COLO668 (cell line): ENCODE results near the gene TPCN2.

Experiments used
- DNase-seq: peaks from one replicate; lab custom pipeline; 2025; ENCODE audit not compliant: unreplicated experiment; lab: John Stamatoyannopoulos, UW

The TPCN2 gene

DNA sequence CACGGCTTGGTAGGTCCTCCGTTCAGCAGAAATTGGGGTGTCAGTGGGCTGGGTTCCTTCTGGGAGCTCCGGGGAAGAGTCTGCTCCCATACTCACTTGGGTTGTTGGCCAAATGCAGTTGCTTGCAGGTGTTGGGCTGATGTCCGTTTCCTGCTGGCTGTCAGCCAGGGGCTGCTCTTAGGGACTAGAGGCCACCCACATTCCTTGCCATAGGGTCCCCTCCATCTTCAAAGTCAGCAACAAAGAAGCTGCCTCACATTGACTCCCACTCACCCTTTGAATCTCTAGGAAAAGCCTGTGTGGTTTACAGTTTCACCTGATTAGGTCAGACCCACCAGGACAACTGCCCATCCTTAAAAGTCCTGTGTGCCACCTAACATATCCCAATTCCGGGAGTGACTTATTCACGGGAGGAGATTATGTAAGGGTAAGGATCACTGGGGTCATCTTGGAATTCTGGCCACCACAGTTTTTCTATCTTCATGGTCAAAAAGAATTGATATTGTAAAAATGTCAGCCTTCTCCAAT lies 43.0 kb downstream of the TPCN2 start:
- no peak for DNase-seq

DNA sequence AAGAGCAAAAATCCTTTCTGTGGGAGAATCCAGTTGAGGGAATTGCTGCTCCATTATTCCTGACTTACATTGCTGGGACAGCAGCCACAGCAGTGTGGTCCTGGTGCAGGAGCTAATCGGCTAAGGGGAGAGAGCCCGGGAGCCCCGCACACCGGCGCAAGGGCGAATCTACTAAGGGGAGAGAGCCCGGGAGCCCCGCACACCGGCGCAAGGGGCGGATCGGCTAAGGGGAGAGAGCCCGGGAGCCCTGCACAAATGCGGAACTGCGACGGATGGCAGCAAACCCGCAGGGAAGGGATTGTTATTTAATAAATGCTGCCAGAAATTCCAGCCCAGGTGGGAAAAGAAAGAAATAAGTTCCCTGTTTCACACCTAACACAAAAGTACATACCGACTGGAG lies 43.5 kb downstream of the TPCN2 start:
- DNase-seq: no peak

DNA sequence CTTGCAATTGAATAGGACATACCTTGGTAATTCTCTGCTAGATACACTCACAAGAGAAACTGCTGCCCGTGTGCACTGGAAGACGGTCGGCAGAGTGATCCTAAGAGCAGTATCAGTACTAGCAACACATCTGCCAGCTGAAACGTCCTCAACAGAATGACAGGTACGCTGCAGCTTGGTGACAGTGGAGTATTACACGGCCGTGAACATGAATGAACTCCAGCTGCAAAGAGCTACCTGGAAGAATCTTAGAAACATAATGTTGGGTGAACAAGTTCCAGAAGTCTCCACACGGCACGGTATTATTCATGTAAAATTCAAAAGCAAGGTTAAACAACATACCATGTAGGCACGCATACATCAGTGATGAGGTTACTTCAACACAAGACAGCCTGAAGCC lies 44.4 kb downstream of the TPCN2 start:
- no peak for DNase-seq

DNA sequence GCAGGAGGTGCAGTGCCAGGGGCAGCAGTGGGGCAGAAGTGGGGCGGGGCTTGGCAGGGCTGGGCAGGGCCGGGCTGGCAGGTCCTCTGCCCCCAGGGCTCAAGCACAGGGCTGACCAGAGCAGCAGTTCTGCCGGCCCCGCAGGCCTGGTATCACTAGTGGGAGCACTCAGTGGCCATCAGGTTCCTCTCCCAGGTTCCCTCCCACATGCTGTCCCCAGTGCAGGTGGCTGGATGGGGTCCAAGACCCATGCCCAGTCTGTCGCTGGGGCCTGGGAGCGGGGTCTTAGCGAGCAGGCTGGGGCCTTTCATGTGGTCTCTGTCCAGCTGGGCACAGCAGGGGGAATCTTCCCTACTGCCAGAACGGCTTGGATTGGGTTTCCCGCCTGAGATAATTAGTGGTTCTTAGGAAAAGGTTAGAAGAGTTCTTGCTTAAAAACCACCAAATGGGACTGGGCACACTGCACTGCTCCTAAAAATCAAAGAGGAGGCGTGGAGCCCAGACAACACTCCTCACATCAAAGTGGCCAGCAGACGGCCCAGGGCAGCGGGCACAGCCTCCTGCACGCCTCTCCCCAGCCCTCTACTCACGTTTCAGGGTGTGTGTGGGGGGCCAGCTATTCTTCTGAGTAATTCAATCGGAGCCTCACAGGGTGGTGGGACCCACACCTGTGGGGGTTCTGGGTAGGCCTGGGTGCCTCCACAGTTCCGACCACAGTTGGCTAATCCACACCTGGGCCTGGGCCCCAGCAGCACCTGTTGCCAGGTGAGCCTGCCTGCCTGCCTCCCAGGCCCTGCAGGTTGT lies 45.6 kb downstream of the TPCN2 start:
- DNase-seq: no peak

DNA sequence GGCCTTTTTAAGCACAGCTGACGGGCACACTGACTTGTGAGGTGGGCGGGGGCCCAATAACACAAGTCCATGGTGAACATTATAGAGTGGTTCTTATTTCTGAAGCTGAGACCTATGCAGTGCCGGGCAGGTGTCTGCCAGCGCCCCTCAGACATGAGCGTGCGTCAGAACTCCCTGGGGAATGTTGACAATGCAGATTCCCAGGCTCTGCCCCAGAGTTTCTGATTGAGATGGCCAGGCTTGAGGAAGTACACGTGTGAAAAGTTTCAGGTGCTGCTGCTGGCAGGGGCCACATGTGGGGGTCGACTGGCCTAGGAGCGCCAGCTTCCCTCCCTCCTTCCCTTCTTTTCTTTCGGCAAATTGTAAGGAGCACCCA lies 46.2 kb downstream of the TPCN2 start:
- DNase-seq: no peak

DNA sequence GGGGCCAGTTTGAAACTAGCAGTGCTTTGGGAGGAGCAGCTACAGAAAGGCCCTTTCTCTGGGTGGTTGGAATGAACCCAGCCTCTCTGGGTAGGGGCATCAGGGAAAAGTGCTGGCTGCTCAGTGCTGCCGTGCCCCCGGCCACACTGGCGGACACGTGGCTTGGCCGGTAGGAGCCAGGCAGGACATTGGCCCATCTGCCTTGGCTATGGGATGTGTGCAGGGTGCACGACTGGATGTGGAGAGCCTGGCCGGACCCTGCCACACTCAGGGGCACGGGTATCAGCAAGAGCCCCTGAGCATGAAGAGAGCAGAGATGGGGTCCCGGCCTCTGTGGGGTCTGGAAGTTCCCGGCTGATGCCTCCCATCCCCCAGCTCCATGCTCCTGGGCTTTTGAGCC lies 46.6 kb downstream of the TPCN2 start:
- no peak for DNase-seq

DNA sequence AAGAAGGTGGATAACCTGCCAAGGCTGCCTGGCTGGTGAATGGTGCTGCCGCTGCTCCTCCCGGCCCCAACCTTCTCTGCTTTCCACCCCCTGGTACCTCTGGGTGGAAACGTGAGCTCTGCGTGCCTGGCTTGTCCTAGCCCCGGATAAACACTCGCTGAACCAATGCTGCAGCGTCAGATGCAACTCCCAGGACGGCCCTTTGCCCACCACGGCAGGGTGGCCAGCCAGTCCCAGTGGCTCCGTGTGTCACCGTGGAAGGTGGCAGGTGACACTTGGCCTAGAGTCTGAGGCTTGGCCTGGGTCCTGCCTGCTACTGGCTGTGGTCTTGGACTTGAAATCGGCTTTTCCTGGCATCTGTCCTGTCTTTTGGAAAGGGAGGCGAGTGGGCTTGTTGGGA lies 47.7 kb downstream of the TPCN2 start:
- no peak for DNase-seq

DNA sequence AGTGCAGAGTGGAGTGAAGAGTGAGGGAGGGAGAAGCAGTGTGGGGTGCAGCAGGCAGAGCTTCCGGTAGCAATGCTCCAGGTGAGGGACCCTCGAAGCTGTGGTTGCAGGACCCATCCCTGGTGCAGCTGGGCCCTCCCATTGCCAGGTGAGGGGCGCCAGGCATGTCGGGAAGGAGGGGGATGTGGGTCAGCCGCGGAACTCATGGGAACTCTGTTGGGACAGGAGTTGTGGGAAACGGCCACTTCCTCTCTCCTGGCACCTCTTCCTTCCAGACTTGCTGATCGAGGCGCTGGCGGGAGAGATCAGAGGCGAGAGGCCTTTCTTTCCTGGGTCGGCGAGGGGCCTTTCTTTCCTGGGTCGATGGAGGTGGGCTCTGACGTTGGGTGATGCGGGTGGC lies 48.5 kb downstream of the TPCN2 start:
- no peak for DNase-seq

DNA sequence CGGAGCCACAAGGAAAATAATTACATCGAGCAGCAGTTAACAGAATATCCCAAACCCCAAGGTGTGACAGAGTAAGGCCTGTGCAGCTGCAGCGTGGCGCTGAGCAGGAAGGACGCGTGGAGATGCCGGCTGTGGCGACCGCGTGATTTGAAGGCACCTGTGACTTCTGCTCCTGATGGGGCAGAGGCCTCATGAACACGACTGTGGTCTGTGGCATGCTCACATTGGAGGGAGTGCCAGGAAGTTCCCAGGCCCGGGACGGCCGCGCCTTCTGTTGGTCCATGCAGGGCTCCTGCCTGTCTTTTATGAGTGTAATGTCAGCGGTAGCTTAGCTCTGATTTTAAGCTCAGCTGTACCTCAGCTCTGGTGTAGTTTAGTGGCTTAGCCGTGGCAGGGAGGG lies 50.4 kb downstream of the TPCN2 start:
- no peak for DNase-seq

DNA sequence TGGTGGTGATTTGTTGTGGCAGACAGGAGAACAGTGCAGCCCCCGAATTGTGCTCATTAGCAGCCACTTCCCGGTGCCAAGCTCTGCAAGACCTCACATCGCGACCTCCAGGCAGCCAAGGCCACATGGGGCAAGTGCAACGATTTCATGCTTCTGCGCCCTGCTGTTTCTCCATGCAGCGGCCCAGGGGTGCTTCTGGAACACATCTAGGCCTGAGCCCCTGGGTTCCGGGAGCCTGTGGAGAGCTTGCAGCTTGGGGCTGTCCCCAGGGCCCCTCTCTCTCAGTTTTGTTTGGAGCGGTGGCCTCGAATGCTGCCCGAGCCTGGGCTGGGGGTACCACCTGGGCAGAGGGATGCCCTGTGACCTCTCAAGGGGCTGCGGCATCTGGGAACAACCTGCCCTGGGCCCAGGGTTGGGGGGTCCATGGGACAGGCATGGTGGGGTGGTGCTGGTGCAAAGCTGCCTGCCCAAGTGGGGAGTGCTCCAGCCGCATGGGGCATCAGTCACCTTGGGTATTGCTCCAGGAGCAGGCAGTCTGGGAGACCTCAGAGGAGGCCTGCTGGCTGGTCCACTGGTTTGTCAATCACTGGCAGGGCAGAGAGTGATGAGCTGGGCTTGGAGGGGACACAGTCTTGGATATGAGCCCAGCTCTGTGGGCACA lies 51.9 kb downstream of the TPCN2 start:
- DNase-seq: no peak

DNA sequence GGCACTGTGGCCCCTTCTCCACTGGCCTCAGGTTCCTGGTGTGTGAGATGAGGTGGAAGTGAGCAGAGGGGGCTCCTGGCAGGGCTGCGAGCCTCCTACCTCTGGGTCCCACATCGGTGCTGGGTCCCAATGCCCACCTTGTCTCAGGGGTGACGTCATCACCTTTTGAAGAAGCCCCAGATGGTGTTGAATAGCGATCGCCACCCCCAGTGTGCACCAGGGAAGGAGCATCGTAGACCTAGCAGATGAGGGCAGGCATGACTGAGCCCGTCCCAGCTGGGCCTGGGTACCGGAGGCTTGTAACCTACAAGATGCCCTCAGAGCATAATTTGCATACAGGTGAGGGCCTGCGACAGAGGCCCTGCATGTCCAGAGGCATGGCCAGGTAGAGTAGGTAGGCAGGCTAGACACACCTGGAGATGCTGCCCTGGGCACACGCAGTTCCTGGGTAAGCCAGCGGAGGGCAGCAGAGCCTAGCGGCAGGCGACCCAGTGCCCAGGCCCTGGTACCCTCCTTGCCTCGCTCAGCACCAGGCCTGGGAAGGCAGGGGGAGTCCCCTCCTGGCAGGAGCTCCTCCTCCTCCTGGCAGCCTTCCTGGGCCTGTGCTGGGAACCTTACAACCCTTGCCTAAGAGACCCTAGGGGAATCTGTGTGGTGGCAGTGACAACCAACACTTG lies 52.5 kb downstream of the TPCN2 start:
- DNase-seq: peak; percentile 80

DNA sequence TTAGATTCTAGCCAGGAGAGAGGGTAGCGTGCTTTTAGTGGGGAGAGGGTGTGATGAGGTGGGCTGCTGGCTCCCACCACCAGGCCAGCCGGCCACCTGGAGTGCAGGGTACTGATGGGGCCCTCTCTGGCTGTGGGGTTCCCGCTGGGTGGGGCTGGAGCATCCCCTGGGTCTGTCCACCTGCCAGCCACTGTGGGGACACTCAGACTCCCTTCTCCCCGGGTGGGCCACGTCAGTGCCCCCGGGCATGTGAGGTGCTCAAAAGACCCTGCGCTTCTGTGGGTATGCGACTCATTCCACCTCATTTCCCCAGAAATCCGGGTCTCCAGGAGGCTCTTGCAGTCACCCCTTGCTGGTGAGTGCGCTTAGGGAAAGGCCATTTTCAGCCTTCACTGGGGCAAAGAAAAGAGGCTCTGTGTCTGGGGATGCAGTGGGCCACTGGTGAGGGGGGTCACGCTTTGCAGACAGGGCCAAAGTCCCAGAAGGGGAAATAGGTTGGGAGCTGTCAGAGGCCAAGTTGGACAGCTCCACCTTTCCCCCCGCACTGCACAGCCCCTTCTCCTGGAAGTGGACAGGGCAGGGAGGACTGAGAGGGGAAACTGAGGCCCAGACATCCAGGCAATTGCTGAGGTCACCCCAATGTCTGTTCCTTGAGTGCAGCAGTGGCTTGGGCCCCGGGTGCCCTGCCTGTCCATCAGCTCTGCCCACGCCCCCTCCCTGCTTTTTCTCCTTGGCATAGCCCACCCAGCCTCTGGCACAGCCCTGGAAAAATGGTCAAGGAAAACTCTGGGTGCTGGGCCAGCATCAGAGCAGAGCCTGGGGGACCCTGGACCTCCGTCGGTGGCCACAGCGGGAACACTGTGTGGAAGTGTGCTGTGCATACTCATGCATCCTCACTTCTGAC lies 53.3 kb downstream of the TPCN2 start:
- no peak for DNase-seq

DNA sequence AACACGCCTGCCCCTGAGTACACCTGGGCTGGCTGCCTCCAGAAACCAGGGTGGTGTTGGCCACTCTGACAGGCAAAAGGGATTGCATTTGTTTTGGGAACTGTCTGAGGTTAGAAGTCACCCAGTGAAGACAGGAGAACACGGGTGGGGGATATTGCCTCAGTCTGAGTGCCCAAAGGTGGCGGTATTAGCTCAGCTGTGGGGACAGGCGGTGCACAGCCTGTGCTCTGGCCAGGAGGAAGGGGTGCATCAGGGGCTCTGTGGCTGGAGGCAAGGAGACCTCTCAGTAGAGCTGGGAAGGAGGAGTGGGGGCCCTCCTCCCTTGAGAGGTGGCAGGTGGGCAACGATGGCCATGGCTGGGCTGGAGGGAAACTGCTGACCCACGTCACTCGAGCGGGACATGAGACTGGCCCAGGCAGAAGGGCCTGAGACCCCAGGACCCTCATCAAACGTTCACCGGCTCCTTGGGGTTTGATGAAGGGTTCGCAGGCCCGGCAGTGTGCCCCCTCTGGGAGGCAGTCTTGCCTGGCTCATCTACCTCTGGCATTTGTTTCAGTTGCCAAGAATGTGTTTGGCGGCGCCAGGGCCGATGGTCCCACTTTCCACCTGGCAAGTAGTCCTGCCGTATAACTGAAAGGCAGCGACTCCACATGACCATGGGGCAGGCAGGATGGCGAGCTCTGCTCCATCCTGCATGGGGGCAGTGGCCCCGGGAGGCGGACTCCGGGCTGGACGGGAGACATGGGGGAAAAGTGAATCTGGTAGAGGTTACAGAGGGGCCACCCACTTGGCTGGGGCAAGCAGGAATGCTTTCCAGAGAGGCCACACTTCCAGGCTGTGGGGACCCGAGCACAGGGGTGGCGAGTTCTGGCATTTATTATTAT lies 54.2 kb downstream of the TPCN2 start:
- no peak for DNase-seq

DNA sequence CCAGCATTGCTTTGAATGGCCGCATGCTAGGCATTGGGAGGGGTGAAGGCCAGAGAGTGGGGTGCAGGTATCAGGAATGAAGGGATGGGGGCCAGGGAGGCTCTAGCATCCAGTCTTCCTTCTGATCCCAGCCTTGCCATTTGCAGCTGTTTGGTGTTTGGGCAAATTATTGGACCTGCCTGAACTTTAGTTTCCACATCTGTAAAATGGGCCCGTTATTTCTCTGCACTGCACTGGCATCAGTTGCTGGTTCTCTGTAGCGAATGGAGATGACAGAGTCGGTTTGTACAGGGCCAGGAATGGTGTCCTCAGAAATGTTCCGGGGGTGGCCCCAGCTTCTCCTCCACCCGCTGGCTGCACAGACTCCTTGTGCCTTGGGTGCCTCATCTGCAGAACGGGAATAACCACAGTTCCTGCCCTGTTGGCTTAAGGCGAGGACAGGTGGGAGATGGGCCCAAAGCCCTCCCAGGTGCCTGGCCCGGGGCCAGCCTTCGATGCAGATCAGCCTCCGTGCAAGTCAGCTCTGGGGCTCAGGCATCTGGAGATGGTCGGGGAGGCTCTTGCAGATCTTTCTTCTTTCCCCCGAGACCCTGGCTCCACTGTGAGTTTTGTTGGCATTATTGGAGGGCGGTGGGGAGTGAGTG lies 55.6 kb downstream of the TPCN2 start:
- no peak for DNase-seq

DNA sequence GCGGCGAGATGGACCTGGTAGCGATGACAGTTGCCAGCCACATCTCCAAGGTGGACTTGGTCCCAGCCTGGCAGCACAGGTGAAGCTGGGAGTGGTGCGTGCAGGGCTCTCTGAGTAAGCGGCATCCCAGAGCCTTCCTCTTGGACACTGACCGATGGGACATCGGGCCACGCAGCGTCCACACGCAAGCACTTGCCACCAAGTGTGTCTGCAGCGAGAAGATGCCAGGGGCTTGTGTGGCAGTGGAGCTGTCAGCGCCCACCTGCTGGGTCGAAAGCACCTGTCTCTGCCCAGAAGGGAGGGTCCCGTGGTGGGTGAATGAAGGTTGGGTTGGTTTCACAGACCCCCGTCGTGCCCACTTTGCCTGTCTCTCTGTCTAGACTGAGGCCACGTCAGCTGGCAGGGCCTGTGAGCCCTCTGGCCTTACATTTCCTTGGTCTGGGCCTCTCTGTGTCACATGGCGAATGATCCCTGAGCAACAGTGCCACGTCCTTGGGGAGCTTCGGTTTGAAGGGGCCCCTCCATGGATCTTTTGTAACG lies 56.2 kb downstream of the TPCN2 start:
- DNase-seq: no peak

DNA sequence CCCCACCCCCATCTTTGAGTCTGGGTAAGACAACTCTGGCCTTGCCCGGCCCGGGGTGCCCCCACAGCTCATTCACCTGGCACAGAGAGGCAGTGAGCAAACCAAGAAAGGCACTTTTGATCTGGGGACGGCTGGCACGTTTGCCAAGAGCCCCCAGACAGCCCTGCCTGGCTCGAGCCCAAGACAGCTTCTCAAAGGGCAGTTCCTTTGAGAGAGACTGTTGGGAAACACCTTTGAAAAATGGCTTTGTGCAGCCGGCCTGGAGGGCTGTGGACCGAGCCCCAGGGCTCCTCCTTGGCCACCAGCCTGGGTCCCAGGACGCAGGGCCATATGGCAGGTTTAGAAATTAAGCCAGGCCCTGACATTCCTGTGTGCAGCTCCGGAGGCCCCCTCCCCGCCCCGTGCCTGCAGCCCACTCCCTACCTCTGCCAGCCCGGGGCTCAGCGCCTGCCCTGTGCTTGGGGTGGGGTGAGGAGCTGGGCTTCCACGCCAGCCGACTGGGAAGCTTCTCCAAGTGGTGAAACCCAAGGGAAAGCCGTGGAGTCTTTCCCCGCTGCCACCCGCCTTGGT lies 56.8 kb downstream of the TPCN2 start:
- DNase-seq: no peak

DNA sequence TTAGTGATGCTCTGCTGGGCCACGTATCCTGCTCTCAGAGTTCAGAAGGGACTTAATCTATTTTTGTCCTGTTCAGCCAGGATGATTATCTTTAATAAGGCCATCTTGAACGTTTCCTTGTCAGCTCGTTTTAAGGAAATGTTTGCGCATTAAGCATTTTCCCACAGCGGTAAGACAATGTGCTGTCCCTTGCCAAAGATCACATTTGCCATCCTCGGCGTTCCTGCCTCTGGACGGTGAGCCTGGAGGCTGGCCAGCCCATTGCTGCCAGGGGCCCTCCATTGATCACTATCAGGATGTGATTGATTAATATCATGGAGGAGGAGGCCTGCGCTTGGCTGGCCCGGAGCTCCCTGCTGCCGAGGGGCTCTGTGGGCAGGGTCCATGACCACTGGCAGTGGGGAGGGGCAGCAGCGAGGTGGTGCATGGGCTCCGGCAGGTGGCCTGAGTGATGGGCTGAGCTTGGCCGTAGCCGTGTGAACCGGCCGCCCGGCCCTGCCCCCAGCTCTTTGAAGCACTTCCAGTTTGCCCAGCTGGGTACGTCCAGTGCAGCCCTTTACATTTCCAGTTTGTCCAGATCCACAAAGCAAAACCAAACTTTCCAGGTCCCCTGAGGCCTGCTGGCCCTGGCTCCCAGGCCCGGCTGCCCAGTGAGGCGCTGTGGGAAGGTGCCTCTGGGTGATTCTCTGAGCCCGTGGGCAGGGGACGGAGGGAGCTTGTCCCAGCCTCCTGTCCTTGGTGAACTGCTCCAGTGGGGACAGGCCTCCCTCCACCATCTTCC lies 57.5 kb downstream of the TPCN2 start:
- DNase-seq: no peak

DNA sequence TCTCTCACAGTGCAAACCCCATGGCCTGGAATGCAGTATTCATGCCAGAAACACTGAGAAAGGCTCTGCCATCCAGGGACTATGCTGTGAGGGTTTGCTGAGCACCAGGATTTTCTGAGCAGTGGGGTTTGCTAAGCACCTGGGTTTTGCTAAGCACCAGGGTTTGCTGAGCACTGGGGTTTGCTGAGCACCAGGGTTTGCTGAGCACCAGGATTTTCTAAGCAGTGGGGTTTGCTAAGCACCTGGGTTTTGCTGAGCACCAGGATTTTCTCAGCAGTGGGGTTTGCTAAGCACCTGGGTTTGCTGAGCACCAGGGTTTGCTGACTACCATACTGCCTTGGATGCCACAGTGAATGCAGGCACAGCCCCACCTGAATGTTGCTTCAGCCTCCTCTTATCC lies 58.7 kb downstream of the TPCN2 start:
- no peak for DNase-seq
